Uterus (tissue), 2 donors: ENCODE data around the gene TRPV2.
"Not testable (repeated sequence)": the region's sequence is repeated elsewhere in the genome, so short reads cannot be mapped to it uniquely, and the experiment has no call there.

ENCODE experiments used
- POLR2A ChIP-seq, 2 donors: fragments of 450-650 bp; IDR thresholded peaks; one replicate each; pipeline ENCODE4 v1.6.1; 2016; ENCODE audit warnings: antibody characterized with exemption in 2 of 2, mild to moderate bottlenecking in 1 of 2, moderate library complexity in 1 of 2
- TF ChIP-seq, protein P1 (sequence below), 4 experiments: fragments of 200-600 bp in 2 of 4; fragments of 450-650 bp in 2 of 4; sonication (generic) in 2 of 4; IDR thresholded peaks; one replicate each; pipeline ENCODE4 v1.5.1; 2016 to 2019; ENCODE audit warnings: antibody characterized with exemption in 4 of 4, mild to moderate bottlenecking in 2 of 4, moderate library complexity in 1 of 4

- TF ChIP-seq, protein P1, sequence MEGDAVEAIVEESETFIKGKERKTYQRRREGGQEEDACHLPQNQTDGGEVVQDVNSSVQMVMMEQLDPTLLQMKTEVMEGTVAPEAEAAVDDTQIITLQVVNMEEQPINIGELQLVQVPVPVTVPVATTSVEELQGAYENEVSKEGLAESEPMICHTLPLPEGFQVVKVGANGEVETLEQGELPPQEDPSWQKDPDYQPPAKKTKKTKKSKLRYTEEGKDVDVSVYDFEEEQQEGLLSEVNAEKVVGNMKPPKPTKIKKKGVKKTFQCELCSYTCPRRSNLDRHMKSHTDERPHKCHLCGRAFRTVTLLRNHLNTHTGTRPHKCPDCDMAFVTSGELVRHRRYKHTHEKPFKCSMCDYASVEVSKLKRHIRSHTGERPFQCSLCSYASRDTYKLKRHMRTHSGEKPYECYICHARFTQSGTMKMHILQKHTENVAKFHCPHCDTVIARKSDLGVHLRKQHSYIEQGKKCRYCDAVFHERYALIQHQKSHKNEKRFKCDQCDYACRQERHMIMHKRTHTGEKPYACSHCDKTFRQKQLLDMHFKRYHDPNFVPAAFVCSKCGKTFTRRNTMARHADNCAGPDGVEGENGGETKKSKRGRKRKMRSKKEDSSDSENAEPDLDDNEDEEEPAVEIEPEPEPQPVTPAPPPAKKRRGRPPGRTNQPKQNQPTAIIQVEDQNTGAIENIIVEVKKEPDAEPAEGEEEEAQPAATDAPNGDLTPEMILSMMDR (IDR thresholded peaks at IDR 0.05): not testable (repeated sequence)
- TF ChIP-seq POLR2A (IDR thresholded peaks at IDR 0.05): not testable (repeated sequence)
These were observed 19.5 kb upstream of the TRPV2 start for GRCh38 chr17:16395887-16396286.
